ENCODE data around the gene MUC6. TPM values are rescaled to one million over a fixed set of nuclear protein-coding genes. Genes with fewer than 3 reads are reported as not detected.

MUC6 gene
- total RNA-seq, 2 experiments from 2014 or later: not detected

DNA sequence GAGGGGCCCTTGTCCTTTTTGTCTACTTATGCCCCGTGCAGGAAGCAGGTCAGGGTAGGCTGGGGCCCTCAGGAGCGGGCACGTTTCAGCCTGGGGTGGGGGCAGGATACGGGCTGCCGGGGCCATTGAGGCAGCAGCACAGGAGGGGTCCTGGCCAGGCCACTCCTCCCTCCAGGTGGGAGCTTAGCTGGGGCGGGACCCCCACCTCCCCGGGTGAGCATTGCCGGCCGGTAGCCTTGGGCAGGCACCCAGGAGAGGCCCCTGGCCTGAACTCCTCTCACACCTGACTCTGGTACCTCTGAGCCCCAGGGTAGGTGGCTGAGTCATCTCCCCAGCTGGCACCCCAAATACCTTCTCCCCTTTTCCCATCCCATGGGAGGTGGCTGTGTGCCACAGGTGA lies 5.0 kb upstream of the MUC6 start:
- Mint-ChIP-seq H3K4me3 (no peak overlapping the region), H3K27me3 (no peaks in the 10 kb centered on the region), H3K36me3 (ENCODE audit: low read depth) (no peaks in the 10 kb centered on the region), H3K4me1 (no peaks in the 10 kb centered on the region), H3K9me3 (no peaks in the 10 kb centered on the region), H3K27ac (no peak overlapping the region)
- DNase-seq: no peak
- ChIA-PET CTCF (interaction anchor here (0.6 kb wide), 1 partner anchor 37 kb away, joined by 3 read pairs; no protein-coding TSS in a partner anchor), POLR2A (no interaction called here)

DNA sequence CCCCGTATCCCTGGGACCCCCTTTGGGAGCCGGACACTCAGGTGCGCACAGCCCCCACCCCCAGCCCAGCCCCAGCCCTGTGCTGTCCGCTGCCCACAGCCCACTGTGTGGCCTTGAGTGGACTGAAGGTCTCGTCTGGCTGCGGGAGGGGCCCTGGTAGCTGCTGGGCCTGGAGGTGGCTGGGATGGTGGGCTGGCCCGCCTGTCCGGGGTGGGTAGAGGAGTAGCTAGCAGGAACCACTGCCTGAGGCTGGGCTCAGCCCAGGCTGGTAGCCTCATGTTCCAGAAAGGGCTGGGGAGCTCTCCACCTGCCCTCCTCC lies 4.6 kb upstream of the MUC6 start:
- Mint-ChIP-seq H3K4me1 (no peaks in the 10 kb centered on the region), H3K4me3 (no peak overlapping the region), H3K9me3 (no peaks in the 10 kb centered on the region), H3K36me3 (ENCODE audit: low read depth) (no peaks in the 10 kb centered on the region), H3K27ac (no peak overlapping the region), H3K27me3 (no peaks in the 10 kb centered on the region)
- ChIA-PET POLR2A (no interaction called here), CTCF (no interaction called here)
- DNase-seq: no peak

DNA sequence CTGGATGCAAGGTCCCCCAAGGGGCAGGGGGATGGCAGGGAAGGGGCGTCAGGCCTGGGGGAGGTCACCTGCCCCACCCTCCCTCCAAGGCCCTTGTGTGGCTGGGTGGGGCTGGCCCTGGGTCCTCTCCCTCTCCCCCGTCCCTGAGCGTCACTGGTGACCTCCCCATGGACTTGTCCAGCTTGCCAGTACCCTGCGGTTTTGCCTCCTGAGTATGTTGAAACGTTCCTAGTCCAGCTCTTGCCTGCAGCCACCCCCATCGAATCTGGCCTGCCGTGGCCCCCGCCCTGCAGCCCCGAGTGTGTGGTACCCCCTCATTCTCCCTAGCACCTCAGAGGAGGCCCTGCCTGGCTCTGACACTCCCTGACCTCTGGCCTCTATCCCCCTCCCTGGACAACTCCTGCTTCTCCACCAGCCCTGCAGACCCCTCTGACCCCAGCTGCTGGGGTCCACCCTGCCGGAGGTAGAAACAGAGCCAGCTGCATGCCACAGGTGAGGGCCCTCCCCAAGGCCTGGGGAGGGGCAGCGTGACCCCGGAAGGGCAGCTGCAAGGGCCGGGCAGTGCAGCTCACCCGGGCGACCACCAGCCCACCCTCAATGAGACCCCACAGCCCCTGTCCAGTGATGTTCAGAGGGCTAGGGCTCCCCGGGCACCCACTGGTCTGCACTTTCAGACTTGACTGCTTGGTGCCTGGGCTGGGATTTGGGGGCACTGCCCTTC lies 4.1 kb upstream of the MUC6 start:
- Mint-ChIP-seq H3K4me1 (no peaks in the 10 kb centered on the region), H3K4me3 (no peak overlapping the region), H3K36me3 (ENCODE audit: low read depth) (no peaks in the 10 kb centered on the region), H3K9me3 (no peaks in the 10 kb centered on the region), H3K27me3 (no peaks in the 10 kb centered on the region), H3K27ac (no peak overlapping the region)
- DNase-seq: no peak
- POLR2A ChIA-PET: no interaction called here
- CTCF ChIA-PET: no interaction called here

DNA sequence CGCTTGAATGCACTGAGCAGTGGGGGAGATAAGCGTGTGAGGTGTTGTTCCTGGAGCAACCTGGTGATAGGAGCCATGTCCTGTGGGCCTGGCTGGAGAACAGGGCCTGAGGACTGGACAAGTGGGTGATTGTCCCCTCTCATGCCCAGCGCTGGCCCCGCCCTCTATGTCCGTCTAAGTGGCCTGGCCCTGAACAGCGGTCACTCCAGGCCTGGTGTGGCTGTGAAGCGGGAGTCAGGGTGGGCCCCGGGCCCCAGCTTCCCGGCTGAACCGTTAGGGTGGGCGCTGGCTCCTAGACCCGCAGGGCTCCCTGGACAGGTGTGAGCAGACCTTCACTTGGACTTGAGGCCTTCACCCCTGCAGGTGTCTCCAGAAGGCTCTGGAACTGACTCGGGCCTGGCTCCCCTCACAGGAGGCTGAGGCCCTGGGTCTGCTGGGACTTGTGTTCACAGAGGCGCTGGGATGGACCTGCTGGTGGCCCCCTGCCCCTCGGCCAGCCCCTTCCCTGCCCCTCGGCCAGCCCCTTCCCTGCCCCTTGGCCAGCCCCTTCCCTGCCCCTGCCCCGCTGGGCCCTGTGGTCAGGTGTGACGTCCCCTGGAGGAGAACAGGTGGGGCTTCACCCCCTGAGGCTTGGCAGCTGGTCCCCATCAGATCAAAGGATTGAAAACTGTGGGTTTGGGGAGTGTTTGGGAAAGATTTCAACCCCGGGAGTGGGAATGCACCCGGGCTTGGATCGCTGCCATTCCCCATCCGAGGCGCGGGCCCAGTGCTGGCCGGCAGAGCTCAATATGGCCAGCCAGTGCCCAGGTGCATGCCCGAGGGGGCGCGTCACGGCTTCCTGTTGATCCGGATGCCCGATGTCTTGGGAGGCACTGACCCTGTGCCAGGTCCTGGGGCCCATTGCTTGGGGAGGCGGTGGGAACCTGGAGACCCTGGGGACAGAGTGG lies 3.2 kb upstream of the MUC6 start:
- no peak overlapping the region for H3K27ac Mint-ChIP-seq
- H3K36me3 Mint-ChIP-seq (ENCODE audit: low read depth): no peaks in the 10 kb centered on the region
- H3K9me3 Mint-ChIP-seq: no peaks in the 10 kb centered on the region
- no peaks in the 10 kb centered on the region for H3K4me1 Mint-ChIP-seq
- no peak overlapping the region for H3K4me3 Mint-ChIP-seq
- POLR2A ChIA-PET: no interaction called here
- CTCF ChIA-PET: no interaction called here
- no peak for DNase-seq
- no peaks in the 10 kb centered on the region for H3K27me3 Mint-ChIP-seq

DNA sequence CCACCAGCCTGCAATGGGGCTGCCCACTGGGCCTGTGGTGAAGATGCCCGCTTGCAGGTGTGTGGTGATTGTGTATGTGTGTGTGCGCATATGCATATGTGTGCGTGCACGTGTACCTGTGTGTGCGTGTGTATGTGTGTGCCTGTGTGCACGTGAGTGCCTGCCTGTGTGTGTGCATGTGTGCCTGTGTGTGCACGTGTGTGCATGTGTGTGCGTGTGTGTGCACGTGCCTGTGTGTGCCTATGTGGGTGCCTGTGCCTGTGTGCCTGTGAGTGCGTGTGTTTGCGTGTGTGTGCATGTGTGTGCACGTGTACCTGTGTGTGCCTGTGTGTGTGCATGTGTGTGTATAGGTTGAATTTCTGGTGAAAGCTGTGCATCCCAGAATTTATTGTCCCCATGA lies 2.4 kb upstream of the MUC6 start:
- CTCF ChIA-PET: no interaction called here

DNA sequence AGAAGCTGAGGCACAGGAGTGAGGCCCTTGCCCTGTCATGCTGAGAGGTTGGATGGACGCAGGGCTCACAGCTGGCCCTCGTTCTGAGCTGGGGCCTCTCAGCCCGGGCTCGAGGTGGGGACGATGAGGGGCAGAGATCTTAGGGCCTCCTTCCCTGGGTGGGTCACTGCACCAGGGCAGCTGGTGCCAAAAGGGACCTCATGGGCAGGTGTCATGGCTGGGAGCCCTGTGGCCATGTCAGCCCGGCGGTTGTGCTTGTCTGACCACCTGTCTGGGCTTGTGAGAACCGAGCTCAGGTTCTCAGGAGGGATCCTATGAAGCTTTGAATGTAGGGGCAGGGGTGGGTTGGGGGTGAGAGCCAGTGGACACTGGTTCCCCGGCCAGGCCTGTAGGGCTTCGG lies 1.8 kb upstream of the MUC6 start:
- no peak for DNase-seq
- H3K4me3 Mint-ChIP-seq: no peak overlapping the region
- POLR2A ChIA-PET: no interaction called here
- CTCF ChIA-PET: no interaction called here
- H3K9me3 Mint-ChIP-seq: no peaks in the 10 kb centered on the region
- no peaks in the 10 kb centered on the region for H3K4me1 Mint-ChIP-seq
- no peaks in the 10 kb centered on the region for H3K36me3 Mint-ChIP-seq (ENCODE audit: low read depth)
- H3K27me3 Mint-ChIP-seq: no peaks in the 10 kb centered on the region
- no peak overlapping the region for H3K27ac Mint-ChIP-seq

More for the DNA sequence above, 2.4 kb upstream of the MUC6 start:
- H3K27ac Mint-ChIP-seq: no peak overlapping the region
- H3K27me3 Mint-ChIP-seq: no peaks in the 10 kb centered on the region
- H3K9me3 Mint-ChIP-seq: no peaks in the 10 kb centered on the region
- POLR2A ChIA-PET: no interaction called here
- no peak for DNase-seq
- H3K4me1 Mint-ChIP-seq: no peaks in the 10 kb centered on the region
- no peak overlapping the region for H3K4me3 Mint-ChIP-seq
- H3K36me3 Mint-ChIP-seq (ENCODE audit: low read depth): no peaks in the 10 kb centered on the region

DNA sequence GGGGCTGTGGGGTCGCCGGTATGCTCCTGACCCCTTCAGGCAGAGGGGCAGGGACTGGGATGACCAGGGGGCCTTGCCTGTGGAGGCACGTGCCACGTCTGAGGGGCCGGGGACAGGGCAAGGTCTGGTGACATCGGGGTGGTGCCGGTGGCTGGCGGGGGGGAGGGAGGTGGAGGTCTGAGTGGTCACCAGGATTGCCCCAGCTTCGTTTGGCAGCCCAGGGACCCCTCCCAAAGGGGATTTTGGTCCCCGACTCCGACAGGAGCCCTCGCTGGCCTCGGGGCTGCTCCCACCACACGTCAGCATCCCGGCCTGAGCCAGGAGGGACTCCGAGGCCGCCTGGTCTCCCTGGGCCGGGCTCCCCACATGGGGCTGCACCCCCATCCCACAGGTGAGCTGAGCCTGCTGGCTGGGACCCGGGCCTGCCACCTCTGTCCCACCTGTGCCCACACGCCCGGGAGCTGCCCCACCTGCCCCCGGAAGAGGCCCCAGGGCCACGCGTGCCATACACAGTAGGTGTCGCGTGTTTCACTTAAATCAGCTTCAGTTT lies 1.1 kb upstream of the MUC6 start:
- POLR2A ChIA-PET: no interaction called here
- no peak for DNase-seq
- Mint-ChIP-seq H3K4me1 (no peaks in the 10 kb centered on the region), H3K4me3 (no peak overlapping the region), H3K36me3 (ENCODE audit: low read depth) (no peaks in the 10 kb centered on the region), H3K27me3 (no peaks in the 10 kb centered on the region), H3K27ac (no peak overlapping the region), H3K9me3 (no peaks in the 10 kb centered on the region)
- CTCF ChIA-PET: no interaction called here

DNA sequence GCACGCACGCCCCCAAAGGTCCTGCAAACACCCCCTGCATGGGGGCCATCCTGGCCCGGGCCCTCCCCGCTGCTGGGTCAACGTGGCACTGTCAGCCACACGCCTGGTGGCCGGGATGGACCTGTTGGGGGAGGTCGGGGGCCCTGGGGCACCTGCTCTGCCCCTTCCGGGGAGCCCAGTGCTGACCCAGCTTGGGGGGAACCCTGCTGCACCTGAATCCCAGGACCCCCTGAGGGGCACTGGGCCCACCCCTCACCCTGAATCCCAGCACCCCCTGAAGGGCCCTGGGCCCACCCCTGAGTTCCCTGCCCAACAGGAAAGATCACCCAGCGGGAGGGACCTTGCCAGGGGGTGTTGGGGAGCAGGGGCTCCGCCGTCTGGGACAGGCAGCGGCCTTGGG lies 413 bp upstream of the MUC6 start:
- ChIA-PET POLR2A (no interaction called here), CTCF (no interaction called here)
- Mint-ChIP-seq H3K4me3 (no peak overlapping the region), H3K9me3 (peaks cover 2% of the 10 kb centered on the region), H3K27me3 (no peaks in the 10 kb centered on the region), H3K36me3 (ENCODE audit: low read depth) (no peaks in the 10 kb centered on the region), H3K4me1 (no peaks in the 10 kb centered on the region), H3K27ac (no peak overlapping the region)
- no peak for DNase-seq

DNA sequence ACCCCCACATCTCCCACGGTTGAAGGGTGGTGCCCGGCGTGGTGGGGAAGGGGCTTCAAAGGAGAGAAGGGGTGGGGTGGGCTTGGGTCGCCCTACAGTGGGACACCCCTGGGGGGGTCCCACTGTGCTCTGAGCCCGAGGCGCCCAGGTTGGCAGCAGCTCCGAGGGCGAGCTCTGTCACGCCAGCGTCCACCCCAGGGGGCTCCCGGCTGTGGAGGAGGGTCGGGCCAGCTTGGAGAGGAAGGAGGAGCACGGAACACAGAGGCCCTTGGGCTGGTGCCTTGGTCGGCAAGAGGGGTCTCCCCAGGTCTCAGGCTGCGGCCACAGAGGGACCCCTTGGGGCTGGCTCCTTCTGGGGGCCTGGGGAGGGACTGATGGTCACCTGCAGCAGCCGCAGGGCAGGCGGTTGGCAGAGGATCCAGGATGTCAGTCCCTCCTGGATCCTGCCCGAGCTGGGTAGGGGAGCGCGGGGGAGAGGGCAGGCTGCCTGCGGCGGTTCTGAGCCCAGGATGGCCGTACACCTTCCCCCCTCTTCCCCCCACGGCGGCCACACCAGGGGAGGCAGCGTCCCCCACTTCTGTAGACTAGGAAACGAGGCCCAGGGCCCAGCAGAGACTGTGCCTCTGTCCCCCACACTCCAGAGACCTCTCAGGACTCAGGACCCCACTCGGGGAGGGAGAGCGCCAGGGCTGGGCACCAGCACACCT lies 788 bp downstream of the MUC6 start:
- CTCF ChIA-PET: no interaction called here

DNA sequence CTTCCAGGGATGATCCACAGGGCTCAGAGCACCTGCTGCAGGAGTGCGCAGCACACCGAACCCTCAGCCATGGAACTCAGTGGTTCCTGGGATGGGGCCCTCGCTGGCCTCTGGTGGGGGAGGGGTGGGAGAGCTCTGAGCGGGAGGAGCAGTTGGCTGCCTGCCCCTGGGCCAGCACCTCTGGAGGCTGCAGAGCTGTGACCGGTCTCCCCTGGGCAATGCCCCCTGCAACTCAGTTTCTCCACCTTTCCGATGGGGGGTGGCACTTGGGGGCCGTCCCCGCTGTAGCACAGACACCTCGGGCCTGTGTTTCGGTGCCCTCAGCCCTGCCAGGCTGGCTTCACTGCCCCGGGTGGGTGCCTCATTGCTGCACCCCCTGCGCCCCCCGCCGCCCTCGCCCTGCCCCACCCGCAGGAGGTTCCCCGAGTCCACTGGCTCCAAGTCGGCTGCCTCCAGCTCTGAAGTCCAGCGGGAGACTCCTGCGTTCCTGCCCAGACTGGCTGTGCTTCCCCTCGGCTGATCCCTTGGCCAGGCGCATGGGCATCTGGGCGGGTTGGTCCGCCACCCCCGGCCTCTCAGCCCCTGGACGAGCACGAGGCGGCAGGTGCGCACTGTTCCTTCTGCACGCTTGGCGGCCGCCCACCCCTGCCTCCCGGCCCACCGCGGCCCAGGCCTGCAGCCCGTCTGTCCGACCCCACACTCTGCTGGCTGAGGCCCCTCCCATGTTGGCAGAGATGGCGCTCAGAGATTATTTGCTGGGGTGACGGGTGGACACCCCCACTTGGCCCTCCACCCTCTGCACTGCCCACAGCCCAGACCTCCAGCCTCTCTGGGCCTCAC lies 1.8 kb downstream of the MUC6 start:
- no peaks in the 10 kb centered on the region for H3K36me3 Mint-ChIP-seq (ENCODE audit: low read depth)
- H3K4me1 Mint-ChIP-seq: no peaks in the 10 kb centered on the region
- no peak overlapping the region for H3K4me3 Mint-ChIP-seq
- ChIA-PET CTCF (no interaction called here), POLR2A (no interaction called here)
- no peak for DNase-seq
- H3K9me3 Mint-ChIP-seq: peaks cover 4% of the 10 kb centered on the region
- H3K27me3 Mint-ChIP-seq: no peaks in the 10 kb centered on the region
- H3K27ac Mint-ChIP-seq: no peak overlapping the region

More for the DNA sequence above, 788 bp downstream of the MUC6 start:
- H3K27ac Mint-ChIP-seq: no peak overlapping the region
- POLR2A ChIA-PET: no interaction called here
- peaks cover 4% of the 10 kb centered on the region for H3K9me3 Mint-ChIP-seq
- no peak for DNase-seq
- H3K36me3 Mint-ChIP-seq (ENCODE audit: low read depth): no peaks in the 10 kb centered on the region
- no peaks in the 10 kb centered on the region for H3K27me3 Mint-ChIP-seq
- H3K4me1 Mint-ChIP-seq: no peaks in the 10 kb centered on the region
- no peak overlapping the region for H3K4me3 Mint-ChIP-seq

DNA sequence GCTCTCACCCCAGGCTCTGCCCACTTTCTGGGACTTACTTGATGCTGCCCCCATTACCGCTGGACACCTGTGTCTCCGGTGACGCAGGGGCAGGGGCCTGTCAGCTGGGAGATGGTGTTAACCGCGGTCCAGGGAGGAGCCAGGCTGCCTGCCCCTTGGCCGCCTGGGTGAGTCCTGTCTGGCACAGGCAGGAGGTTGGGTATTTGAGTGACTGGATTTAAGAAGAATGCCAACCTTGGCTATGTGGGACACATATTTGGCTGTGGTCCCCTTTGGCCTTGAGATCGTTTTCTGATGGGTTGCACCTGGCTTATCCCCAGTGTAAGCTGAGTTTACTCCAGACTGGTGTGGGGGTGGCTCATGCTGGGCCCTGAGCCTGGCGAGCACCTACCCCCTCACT lies 2.5 kb downstream of the MUC6 start:
- POLR2A ChIA-PET: no interaction called here
- CTCF ChIA-PET: no interaction called here
- H3K4me1 Mint-ChIP-seq: no peaks in the 10 kb centered on the region
- no peaks in the 10 kb centered on the region for H3K27me3 Mint-ChIP-seq
- H3K9me3 Mint-ChIP-seq: peaks cover 4% of the 10 kb centered on the region
- no peaks in the 10 kb centered on the region for H3K36me3 Mint-ChIP-seq (ENCODE audit: low read depth)
- no peak overlapping the region for H3K27ac Mint-ChIP-seq
- H3K4me3 Mint-ChIP-seq: no peak overlapping the region
- DNase-seq: no peak

DNA sequence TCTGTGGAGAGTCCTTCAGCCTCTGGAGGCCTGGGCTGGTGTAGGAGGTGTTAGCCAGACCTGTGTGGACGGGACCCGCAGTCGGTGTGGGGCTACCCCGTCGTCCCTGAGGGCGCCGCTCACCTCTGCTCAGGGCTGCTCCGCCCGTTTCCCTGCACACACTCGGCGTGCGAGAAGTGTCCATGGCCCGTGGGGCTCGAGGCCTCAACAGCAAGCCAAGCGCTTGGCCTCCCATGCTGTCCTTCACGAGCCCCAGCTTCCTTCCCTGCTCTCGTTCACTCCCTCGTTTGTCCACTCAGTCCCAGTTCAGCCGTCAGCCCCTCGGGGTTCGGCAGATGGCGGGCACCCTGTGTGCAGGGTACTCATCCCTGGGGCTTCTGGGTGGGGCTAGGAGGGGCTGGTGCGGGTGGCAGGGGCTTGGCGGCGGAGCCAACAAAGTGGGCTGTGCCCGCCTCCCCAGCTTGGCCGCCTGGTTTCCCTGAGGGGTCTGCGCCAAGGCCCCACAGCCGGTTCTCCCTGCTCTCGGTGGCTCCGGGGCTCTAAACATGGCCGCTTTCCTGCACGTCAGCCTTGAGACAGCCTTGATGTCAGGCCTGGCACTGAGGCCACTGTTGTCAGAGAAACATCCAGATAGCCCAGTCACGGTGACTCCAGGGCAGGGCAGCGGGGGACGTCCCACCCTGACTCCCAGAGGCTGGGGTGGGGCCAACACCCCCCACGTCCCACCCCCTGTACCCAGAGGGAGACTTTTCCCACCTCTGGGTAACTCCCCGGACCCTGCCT lies 3.3 kb downstream of the MUC6 start:
- H3K4me1 Mint-ChIP-seq: no peaks in the 10 kb centered on the region
- DNase-seq: no peak
- H3K27ac Mint-ChIP-seq: no peak overlapping the region
- H3K4me3 Mint-ChIP-seq: no peak overlapping the region
- no peaks in the 10 kb centered on the region for H3K27me3 Mint-ChIP-seq
- H3K9me3 Mint-ChIP-seq: peaks cover 4% of the 10 kb centered on the region
- ChIA-PET POLR2A (no interaction called here), CTCF (no interaction called here)
- H3K36me3 Mint-ChIP-seq (ENCODE audit: low read depth): no peaks in the 10 kb centered on the region

All from activated CD4-positive, alpha-beta T cell treated with anti-CD3 and anti-CD28 coated beads, Interleukin-2, amount 10 ng/mL, durations not matched to agents 7 days and 5 days (primary cell).